HuH-7.5 (cell line): ENCODE measurements around the gene VPS72.
A peak's percentile ranks its signal among the peaks of the same experiment; 100 is the strongest.
"Not testable (repeated sequence)": the region's sequence is repeated elsewhere in the genome, so short reads cannot be mapped to it uniquely, and the experiment has no call there.

Experiments
- DNase-seq: peaks from one replicate; pipeline ENCODE4 v3.0.0; 2011; ENCODE audit warnings: low spot score

Gene VPS72, protein sequence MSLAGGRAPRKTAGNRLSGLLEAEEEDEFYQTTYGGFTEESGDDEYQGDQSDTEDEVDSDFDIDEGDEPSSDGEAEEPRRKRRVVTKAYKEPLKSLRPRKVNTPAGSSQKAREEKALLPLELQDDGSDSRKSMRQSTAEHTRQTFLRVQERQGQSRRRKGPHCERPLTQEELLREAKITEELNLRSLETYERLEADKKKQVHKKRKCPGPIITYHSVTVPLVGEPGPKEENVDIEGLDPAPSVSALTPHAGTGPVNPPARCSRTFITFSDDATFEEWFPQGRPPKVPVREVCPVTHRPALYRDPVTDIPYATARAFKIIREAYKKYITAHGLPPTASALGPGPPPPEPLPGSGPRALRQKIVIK

GRCh38 chr1:151189637-151190445 is at the start of gene VPS72:
TSS of gene VPS72 (minus strand) at chr1:151190197. CDS start at chr1:151190121, 76 bp downstream.
- peak; percentile 77 for DNase-seq

DNA sequence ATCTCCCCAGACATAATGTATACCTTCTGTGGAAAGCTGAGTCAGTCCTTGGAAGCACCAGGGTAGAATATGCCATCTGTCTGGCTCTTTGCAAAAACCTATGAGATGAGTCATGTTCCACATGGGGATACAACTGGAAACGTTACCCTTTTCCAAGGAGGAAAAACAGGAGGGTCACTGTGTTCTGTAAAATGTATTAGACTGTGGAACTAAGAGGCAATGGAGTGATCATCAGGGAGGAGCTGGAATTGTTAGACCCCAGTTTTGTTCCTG is 48.4 kb upstream of the VPS72 start:
- DNase-seq: no peak

- no peak for DNase-seq
These were observed 47.9 kb upstream of the VPS72 start for GRCh38 chr1:151237678-151238466.

DNA sequence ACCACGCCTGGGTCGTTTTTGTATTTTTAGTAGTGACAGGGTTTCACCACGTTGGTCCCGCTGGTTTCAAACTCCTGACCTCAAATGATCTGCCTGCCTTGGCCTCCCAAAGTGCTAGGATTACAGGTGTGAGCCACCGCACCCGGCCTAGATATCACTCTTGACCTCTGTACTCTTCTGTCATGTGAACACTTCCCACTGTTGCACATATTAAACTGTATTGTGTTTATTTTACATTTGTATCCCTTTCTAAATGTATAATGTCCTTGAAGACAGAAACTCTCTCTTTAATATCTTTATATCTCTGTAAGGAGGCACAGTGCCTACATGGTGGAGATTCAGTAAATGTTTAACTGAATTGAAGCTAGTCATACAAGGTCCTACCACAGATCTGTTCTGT is 45.2 kb upstream of the VPS72 start:
- DNase-seq: no peak

DNA sequence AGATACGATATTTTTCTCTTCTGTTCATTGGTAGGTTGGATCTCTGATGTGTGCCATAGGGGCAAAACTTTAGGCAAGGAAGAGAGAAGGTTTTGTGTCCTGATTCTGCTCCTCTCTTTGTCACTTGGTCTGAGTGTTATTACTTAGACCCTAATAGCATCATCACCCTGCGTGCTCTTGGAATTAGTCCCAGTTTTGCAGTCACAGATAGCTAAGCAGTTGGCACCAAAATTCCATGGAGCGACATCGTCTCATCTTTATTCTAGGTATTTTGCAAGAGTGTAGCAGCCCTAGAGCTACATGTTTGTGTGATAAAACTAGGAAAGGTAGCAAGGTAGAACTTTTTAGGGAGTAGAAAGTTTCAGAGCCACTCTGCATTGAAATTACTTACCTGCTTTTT is 32.1 kb upstream of the VPS72 start:
- no peak for DNase-seq

DNA sequence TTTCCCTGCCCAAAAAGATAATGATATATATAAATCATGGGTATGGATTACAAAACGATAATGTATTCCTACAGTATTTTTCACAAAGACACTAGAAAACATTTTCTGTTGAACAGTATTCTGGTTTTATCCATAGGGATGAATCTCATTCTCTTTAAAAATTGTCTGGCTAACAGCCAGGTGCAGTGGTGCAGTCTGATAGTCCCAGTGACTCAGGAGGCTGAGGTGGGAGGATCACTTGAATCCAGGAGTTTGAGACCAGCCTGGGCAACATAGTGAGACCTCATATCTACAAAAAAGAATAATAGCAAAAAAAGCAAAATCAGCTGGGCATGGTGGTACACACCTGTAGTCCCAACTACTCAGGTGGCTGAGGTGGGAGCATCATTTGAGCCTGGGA is 31.6 kb upstream of the VPS72 start:
- no peak for DNase-seq

DNA sequence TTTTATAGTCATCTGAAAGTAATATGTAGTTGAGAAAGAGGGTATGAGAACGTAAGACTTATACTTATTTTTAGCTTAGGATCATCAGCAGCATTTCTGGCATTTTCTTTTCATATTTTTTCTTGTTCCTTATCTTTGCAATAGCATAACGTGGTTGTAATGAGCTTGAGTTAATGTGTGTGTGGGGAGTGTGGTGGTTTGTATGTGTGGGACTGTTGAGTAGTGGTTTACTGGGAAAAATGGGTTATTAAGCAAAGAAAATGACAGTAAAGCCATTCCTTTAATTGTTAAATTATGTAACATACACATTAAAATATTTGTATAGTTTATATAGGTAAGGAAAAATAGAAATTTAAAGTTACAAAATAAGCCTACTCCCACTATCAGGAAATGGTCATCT is 23.6 kb upstream of the VPS72 start:
- DNase-seq: no peak

GRCh38 chr1:151211972-151212705 is 22.1 kb upstream of the VPS72 start:
- DNase-seq: no peak

- DNase-seq: no peak
These were observed 20.8 kb upstream of the VPS72 start for GRCh38 chr1:151210830-151211229.

DNA sequence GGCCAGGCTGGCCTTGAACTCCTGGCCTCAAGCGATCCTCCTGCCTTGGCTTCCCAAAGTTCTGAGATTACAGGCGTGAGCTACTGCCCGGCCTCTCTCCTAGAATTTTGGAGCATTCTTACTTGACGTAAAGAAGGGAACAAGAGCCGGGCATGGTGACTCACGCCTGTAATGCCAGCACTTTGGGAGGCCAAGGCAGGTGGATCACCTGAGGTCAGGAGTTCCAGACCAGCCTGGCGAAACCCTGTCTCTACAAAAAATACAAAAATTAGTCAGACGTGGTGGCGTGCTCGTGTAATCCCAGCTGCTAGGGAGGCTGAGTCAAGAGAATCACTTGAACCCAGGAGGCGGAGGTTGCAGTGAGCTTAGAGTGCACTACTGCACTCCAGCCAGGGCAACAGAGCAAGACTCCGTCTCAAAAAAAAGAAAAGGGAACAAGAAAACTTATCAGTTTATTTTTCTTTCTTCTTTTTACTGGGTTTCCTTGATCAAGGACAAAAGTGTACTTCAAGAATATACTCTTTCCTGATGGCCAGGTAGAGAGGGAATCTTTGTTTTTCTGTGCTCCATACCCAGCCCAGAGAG is 15.5 kb upstream of the VPS72 start:
- not testable (repeated sequence) for DNase-seq

DNA sequence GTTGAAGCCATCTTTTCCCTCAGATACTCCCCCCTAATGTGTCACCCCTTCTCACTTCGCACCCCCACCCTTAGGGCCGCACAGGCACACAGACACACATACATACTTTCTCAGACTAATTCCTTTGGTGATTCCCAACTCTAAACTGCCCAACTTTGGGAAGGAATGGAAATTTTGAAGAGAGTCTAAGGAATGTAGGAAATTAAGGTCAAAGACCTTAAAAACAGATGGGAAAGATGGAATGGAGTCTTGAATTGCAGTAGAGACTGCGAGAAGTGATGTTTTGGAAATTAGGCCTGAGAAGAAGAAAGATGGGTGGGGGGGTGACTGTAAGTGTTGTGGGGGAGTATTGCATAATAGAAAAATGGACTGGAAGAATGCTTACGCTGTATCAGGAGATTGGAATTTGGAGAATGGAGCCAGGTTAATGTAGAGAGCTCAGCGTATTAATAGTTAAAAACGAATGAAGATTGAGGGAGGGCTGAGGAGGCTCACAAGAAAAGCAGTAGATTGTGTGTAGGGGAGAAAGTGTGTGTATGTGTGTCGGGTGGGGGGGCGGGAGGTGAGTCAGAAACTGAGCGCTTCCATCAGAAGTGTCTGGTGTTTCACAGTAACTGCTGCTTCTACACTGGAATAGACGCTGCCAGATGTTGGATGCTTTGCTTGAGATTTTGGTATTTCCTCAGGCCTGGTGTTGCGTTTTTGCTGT is 10.0 kb upstream of the VPS72 start:
- no peak for DNase-seq

GRCh38 chr1:151198254-151199127 is 8.5 kb upstream of the VPS72 start, which contains the start of gene PIP5K1A:
TSS of gene PIP5K1A (plus strand) at chr1:151198552. CDS start at chr1:151198997, 445 bp downstream.
- DNase-seq: peak; percentile 92

- DNase-seq: no peak
These were observed 7.9 kb upstream of the VPS72 start for GRCh38 chr1:151197863-151198253.

GRCh38 chr1:151196292-151196800 is 6.3 kb upstream of the VPS72 start:
- no peak for DNase-seq

DNA sequence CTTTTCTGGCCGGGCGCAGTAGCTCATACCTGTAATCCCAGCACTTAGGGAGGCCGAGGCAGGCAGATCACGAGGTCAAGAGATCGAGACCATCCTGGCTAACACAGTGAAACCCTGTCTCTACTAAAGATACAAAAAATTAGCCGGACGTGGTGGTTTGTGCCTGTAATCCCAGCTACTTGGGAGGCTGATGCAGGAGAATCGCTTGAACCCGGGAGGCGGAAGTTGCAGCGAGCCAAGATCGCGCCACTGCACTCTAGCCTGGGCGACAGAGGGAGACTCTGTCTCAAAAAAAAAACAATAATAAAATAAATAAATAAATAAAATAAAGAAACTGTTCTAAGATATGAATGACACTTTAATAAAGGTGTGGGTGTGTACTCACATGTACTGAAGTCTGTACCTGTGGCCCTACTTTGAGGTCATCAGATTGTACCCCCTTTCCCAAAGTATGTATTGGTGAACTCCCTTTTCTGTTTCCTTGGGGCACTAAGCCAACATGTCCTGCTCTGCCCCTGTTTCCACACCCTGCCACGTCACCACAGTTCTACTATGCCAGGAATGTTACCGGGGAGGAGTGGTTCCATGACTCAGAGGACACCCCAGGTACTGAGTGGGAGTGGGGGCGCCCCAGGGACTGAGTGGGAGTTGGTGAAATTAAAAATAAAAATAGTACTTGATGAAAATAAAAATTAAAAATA is 5.0 kb upstream of the VPS72 start:
- DNase-seq: peak; percentile 44

DNA sequence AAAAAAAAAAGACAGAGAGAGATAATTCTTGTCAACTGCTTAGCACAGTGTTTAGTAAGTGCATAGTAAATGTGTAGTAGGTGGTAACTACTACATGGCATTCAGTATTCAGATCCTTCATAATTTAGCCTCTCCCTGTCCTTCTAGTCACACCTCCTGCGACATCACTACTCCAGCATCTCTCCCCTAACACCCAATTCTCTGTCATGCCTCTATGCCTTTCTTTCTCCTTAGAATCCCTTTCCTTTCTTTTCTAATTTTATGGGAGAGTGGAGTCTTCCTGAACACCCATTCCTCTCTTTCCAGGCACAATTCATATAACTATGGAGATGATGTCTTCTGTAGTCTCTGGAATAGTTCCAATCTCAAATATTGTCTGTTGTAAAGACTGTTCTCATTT is 3.9 kb upstream of the VPS72 start:
- DNase-seq: no peak

- DNase-seq: no peak
These were observed 3.3 kb upstream of the VPS72 start for GRCh38 chr1:151193304-151193703.

- DNase-seq: no peak
These were observed 2.0 kb upstream of the VPS72 start for GRCh38 chr1:151192047-151192446.

- not testable (repeated sequence) for DNase-seq
These were observed 1.3 kb downstream of the VPS72 start for GRCh38 chr1:151188667-151189066.
